Measurements from ENCODE around the gene MPRIP.

DNA sequence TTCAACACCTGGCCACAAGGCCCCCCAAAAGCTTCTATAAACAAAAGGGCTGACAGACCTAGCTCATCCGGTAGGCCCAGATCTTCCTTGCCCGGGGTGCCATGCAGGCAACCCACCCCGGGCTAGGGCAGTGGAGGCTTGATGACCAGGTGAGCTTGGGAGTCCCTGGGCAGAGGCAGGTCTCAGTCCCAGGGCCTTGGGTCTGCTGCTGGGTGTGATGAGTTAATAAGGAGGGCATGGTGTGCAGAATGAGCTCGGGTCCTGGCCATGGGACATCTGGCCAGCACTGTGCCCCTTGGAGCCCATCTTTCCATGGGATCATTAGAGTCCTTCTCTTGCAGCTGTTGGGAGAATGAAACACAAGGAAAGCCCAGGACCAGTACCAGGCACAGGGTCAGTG lies 20.2 kb upstream of the MPRIP start:
- no peak for TF ChIP-seq POLR2A (IDR thresholded peaks at IDR 0.05)
- TF ChIP-seq, protein P1, sequence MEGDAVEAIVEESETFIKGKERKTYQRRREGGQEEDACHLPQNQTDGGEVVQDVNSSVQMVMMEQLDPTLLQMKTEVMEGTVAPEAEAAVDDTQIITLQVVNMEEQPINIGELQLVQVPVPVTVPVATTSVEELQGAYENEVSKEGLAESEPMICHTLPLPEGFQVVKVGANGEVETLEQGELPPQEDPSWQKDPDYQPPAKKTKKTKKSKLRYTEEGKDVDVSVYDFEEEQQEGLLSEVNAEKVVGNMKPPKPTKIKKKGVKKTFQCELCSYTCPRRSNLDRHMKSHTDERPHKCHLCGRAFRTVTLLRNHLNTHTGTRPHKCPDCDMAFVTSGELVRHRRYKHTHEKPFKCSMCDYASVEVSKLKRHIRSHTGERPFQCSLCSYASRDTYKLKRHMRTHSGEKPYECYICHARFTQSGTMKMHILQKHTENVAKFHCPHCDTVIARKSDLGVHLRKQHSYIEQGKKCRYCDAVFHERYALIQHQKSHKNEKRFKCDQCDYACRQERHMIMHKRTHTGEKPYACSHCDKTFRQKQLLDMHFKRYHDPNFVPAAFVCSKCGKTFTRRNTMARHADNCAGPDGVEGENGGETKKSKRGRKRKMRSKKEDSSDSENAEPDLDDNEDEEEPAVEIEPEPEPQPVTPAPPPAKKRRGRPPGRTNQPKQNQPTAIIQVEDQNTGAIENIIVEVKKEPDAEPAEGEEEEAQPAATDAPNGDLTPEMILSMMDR (IDR thresholded peaks at IDR 0.05) = no peak
